Uterus (tissue), 2 donors: ENCODE data around the gene ACRBP.

Experiments used
- POLR2A ChIP-seq, 2 donors: fragments of 450-650 bp; IDR thresholded peaks; one replicate each; pipeline ENCODE4 v1.6.1; 2016; ENCODE audit warnings: antibody characterized with exemption in 2 of 2, mild to moderate bottlenecking in 1 of 2, moderate library complexity in 1 of 2
- TF ChIP-seq, protein P1 (sequence below), 4 experiments: fragments of 200-600 bp in 2 of 4; fragments of 450-650 bp in 2 of 4; sonication (generic) in 2 of 4; IDR thresholded peaks; one replicate each; pipeline ENCODE4 v1.5.1; 2016 to 2019; ENCODE audit warnings: antibody characterized with exemption in 4 of 4, mild to moderate bottlenecking in 2 of 4, moderate library complexity in 1 of 4

DNA sequence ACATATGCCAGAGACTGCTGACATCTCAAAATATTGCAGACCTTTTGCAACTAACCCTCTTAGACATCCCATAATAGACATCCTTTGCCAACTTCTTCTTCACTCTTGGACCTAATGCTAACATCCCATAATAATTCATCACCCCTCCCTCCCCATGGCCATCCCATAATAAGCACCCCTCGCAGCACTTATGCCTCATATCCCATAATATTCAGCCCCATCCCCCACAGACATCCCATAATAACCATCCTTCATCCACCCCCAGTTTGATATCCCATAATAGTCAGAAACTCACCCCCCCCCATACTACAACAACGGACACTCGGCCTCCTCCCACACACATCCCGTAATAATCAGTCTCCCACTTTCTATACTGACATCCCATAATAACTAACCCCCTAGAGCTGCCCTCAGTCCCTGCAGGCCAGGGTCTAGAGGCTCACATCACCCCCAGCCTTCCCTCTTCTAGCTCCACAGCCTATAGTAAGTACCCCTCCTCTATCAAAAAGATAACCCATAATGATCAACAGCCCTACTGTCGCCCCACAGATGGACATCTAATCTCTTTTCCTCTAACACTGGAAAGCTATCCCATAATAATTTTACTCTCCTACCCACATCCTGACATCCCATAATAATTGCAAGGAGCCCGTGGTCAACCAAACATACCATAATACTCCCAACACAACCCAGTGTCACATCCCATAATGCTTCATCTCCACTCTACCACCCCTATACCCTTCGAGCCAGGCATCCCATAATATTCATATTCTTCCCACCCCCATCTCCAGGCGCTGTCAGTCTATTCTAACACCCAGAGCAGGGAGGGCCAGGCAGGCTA, 39.3 kb downstream of the ACRBP start:
- TF ChIP-seq, protein P1, sequence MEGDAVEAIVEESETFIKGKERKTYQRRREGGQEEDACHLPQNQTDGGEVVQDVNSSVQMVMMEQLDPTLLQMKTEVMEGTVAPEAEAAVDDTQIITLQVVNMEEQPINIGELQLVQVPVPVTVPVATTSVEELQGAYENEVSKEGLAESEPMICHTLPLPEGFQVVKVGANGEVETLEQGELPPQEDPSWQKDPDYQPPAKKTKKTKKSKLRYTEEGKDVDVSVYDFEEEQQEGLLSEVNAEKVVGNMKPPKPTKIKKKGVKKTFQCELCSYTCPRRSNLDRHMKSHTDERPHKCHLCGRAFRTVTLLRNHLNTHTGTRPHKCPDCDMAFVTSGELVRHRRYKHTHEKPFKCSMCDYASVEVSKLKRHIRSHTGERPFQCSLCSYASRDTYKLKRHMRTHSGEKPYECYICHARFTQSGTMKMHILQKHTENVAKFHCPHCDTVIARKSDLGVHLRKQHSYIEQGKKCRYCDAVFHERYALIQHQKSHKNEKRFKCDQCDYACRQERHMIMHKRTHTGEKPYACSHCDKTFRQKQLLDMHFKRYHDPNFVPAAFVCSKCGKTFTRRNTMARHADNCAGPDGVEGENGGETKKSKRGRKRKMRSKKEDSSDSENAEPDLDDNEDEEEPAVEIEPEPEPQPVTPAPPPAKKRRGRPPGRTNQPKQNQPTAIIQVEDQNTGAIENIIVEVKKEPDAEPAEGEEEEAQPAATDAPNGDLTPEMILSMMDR (IDR thresholded peaks at IDR 0.05): no peak
- no peak for TF ChIP-seq POLR2A (IDR thresholded peaks at IDR 0.05)
